ENCODE results near the gene VIPAS39.

Gene VIPAS39

DNA sequence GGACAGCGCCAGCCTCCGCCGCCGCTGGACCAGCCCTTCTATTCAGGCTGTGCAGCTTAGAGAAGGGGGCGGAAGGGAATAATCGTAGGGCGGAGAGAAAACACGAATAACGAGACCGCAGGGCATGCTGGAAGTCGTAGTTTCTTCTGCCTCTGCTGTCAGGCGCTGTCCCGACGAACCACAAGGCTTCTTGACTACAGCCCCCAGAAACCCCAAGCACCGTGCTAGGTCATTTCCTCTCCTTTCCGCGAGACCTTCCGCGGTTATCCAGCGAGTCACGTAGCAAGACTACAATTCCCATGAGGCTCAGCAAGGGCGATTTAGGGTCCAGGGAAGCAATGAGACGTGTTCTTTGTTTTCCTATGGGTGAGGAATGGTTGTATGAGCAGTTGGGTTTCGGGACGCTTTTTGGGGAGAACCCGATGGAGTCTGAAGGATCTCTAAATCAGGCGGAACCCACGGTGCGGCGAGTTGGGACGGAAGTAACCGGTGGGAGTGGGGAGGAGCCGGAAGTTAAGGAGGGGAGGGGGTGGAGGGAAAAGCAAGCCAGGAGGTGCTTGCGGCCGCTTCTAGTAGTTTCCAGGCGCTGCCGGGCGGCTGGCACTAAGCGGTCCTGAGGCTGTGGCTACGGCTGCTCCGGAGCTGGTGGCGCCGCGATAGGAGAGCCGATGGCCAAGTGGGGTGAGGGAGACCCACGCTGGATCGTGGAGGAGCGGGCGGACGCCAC, at the start of gene VIPAS39, which contains the start of gene AHSA1:
Gene VIPAS39 (minus strand): TSS at position 80 of the 727 bp plus-strand sequence. CDS start 3,499 bp downstream, outside the sequence.
Gene AHSA1 (plus strand): TSS at position 572 of the 727 bp plus-strand sequence. CDS start 97 bp downstream, at position 669.
- DNase-seq (ENCODE audit: low read depth) = peak; percentile 89

DNA sequence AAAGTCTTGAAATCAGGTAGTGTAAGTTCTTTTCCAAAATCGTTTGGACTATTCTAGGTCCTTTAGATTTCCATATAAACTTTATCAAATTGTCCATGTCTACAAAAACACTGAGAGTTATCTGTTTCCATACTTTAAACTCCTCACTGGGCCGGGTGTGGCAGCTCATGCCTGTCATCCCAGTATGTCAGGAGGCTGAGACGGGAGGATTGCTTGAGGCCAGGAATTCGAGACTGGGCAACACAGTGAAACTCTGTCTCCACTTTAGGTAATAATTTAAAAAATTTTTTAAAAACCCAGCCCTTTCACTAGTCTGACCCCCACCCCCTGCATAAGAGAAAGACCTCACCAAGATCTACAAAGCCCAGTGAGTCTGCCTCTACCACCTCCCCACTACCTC, 47.6 kb upstream of the VIPAS39 start:
- DNase-seq (ENCODE audit: low read depth) = no peak

DNA sequence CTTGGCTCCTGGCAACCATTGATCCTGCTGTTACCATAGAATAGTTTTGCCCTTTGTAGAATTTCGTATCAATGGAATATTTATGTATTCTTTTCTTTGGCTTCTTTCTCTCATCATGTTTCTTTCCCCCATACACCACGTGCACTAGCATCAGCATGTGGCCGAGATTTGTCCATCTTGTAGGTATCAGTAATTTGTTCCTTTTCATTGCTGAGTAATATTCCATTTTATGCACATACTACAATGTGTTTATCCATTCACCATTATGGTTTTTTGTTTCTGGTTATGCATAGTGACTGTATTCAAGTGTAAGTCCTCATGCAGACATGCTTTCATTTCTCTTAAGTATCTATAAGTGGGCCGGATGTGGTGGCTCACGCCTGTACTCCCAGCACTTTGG, 45.7 kb upstream of the VIPAS39 start:
- no peak for DNase-seq (ENCODE audit: low read depth)

DNA sequence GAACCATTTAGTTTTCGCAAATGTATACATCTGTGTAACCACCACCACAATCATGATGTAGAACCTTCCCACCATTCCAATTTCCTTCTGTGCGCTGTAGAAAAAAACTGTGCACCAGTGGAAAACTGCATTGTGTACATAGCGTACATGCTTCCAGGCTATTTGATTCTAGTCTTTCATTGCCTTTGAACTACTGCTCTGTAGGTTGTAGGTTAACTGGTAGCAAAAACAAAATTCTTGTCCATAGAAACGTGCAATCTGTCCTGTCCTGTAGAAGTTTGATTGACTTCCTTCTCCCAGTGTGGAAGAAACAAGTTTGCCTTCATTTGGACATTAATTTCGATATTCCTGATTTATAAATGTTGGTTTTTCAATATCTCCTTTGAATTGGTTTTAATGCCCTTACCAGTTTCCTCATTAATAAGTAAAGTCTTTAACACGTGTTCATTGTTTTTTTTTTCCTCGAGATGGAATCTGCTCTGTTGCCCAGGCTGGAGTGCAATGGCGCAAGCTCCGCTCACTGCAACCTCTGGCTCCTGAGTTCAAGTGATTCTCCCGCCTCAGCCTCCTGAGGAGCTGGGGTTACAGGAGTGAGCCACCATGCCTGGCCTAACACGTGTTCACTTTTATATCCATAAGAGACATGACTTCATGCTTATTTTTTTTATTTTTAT, 44.8 kb upstream of the VIPAS39 start:
- DNase-seq (ENCODE audit: low read depth) = no peak

DNA sequence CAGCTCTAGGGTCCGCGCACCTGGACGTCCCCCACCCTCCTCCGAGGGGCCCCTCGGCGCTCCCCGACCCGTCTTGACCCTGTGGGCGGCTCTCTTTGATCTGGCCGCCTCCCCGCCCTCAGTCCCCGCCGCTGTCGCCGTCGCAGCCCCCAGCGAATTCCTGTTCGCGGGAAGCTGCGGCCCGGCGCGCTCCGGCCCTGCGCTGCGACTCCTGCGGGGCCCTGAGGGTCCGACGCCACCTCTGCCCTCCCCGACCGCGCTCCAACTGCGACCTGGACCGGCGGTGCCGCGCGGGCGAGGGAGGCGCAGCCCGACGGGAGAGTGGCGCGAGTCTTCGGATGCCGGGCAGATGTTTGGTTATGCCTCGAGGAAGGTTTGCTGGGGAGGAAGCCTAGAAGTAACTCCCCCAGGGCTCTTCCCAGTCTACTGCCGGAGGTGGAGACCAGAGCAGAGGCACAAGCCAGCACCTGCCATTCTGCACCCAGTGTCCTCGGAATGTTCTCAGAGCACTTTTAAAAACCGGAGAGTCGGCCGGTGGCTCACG, 41.7 kb upstream of the VIPAS39 start:
- no peak for DNase-seq (ENCODE audit: low read depth)

DNA sequence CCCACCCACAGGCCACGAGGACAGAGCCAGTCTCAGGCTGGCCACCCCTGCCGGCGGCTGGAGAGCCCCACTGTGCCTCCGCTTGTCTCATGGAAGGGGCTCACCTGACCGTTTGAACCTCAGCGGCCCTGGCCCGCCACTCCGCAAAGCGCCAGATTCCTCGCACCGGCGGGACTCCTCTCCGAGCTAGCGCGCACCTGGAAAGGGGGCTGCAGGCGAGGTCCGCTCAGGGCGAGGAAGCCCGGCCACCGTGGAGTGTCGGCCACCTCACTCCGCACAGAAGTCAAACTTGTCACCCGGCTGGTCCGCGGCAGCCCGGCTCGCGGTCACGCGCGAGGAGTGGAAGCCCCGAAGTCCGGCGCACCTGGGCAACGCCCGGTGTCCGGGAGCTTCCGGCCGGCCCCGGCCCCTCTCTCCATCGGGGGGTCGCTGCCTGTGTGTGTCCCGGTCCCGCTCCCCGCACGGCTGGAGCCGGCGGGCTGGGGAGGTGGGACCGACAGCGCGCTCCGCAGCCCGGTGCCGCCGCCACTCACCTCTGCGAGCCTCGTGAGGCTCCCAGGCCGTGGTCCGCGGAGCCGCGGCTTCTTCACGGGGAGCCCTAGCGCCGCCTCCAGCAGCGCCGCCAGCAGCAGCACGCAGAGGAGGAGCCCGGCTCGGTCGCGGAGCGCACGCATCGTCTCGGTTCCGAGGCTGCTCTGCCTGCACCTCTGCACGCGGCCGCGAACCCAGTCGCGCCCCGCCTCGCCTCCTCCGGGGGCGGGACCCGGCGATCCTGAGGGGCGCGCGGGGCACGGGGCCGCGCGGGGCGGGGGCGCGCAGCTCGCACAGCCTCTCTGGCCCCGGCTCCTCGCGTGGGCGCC, 40.9 kb upstream of the VIPAS39 start, which contains the start of gene ISM2:
Gene ISM2 (minus strand): TSS at position 697 of the 860 bp plus-strand sequence. CDS start 23 bp downstream, at position 674.
- peak; percentile 18 for DNase-seq (ENCODE audit: low read depth)

DNA sequence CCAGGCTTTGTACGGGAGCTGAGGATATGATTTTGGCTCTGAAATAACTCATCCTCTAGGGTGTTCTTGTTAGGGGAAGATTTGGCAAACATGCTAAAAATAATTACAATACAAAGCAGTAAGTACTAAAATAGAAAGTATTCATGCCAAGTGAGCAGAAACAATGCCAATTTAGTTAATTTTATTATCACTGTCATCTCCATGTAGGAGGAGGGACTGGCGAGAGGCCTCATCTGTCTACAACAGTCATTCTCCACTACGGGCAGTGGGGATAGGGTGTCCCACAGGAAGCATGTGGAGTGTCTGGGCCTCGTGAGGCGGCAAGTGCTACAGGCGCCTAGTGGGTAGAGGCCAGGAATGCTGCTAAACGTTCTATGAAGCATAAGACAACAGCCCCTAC, 37.9 kb upstream of the VIPAS39 start:
- DNase-seq (ENCODE audit: low read depth) = no peak

DNA sequence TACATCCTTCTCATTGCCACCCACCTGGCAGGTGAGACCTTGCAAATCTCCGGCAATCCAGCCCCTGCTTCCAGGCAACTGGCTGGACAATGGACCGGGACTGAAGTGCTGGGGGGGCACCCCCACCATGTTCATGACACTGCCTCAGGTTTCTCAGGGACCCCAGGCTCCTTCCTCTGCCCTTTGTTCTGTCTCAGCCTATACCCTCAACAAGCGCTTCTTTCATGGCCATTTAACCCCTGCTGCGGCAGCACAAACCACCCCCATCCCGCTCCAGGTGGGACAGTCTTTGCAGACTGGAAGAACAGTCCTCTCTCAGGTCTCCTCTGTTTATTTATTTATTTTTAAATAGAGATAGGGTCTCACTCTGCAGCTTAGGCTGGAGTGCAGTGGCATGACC, 33.7 kb upstream of the VIPAS39 start:
- DNase-seq (ENCODE audit: low read depth) = no peak

DNA sequence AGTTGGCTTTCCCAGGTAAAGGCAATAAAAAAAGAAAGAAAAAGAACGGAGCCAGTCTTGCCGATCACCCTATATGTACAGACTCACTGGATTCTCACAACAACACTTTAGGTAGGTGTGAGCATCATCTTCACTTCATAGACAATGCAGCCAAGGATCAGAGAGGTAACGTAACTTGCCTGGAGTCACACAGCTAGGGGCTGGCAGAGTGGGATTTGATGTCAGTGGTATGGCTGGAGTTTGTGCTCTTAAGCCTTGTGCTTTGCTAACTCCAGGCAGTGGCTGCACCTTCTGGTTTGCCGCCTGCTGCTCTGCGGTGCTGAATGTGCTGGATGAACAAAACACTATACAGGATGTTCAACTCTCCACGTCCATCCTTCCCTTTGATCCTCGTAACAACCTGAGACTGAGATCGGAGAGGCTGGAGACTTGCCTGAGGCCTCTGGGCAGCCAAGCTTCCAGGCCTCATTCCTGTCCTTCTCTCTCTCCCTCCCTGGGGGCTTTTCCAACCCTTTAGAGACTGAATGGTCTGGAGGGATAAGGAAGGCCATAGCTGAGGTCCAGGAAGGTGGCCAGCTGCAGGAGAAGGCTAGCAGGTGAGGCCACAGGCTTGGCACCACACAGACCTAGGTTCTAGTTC, 33.1 kb upstream of the VIPAS39 start:
- DNase-seq (ENCODE audit: low read depth) = no peak

DNA sequence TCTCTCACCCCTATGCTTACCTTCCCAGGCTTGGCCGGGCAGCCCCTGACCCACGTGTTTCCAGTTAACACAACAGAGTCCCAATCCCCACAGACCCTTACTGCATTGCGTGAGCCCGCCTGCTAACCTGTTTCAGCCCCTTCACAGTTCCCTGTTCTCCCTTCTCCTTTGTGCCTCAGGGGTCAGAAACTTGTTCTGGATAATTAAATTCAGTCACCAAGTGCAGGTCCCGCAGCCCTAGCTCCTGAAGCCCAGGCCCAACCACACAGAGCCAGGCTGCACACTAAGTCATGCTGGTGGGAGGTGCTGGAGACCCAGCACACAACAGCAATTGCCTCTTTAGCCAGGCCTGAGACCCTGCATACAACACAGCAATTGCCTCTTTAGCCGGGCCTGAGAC, 31.6 kb upstream of the VIPAS39 start:
- DNase-seq (ENCODE audit: low read depth) = no peak

DNA sequence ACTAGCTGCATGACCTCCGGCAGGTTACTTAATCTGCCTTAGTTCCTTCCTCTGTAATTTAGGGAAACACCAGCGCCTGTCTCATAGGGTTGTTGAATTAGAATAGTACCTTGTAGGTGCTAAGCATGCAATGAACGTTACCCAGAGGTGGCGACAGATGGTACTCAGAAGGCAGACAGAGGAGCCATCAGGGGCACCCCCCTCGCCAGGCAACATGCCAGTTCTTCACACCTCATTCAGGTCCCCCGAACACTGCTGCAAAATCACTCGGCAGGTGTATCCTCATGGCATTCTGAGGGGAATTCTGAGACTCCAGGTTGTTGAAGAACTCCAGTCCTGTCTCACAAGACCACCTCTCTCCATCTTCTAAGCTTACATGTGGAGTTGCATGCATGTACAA, 31.2 kb upstream of the VIPAS39 start:
- DNase-seq (ENCODE audit: low read depth) = no peak

DNA sequence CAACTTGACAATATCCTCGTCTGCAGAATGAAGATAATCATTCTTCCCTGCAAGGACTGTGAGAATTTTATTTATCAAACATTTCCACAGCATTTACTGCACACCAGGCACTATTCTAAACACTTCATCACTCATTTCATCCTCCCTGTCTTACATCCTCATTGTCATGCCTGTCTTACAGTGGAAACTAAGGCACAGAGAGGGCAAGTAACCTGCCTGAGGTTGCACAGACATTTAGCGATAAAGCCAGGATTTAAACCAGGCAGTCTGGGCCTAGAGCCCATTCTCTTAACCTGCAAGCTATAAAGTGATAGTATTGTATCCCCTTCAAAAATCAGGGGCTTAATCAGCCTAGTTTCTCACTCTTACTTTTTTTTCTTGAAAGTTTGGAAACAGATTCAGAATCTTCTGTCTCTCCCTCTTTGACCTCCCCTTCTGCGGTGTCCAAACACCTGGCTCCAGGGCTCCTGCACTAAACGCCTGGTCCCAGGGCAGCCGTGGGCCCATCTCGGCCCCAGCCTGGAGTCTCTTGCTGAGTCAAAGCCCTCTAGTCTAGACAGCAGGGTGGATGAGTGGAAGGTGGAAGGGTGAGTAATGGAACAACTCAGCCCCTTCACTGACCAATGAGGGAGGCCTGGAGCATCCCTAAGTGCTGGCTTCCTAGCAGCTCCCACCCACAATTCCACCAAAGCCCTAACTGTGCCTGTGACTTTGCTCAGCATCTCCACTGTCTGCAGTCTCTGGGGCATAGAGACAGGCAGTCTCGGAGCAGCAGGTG, 28.7 kb upstream of the VIPAS39 start:
- no peak for DNase-seq (ENCODE audit: low read depth)

DNA sequence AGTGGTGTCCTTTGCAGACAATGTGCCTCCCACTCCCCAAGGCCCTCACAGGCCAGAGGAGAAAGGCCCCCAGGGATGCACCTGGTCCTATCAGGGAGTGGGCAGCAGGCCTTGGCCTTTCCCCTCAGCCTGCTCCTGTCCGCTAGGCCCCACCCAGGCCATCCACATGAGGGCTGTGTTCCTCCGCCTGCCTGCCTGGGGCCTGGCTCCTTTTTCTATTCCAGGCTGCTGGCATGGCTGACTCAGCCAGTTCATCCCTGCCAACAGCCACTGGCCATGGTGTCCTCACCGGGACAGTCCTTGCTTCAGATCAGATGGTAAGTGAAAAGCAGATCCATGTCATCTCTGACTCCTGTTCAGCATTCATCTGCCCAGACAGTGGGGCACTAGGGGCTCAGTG, 27.9 kb upstream of the VIPAS39 start:
- no peak for DNase-seq (ENCODE audit: low read depth)

DNA sequence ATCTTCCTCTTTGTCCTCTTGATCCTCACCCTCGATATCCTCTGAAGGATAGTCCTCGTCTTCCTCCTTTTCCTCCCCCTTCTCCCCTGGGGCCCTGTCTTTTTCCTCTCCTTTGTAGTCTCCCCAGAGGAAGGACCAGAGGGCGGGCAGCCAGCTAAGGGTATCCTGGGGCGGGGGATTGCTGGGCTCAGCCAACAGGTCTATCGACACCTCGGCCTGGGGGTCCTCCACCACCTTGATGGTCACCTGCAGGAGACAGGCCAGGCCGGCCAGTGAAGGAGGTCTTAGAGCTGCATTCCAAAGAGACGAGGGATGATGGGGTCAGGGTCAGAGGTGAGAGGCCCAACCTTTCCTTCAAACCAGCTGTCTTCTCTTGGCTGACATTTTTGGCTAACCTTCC, 25.0 kb upstream of the VIPAS39 start:
- DNase-seq (ENCODE audit: low read depth) = no peak

DNA sequence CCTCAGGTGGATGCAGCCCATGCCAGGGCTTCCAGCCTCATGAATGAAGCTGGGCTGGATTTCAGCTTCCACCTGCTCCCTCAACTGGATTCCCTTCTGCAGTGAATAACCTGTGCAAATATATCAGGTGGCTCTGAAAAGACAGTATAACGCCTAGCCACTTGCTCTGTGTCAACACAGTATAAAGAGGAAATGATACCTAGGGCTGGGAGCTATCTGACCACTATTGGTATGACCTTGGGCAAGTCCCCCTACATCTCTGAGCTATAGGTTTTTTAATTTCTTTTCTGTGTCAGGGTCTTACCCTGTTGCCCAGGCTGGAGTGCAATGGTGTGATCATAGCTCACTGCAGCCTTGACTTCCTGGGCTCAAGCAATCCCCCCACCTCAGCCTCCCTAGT, 21.4 kb upstream of the VIPAS39 start:
- no peak for DNase-seq (ENCODE audit: low read depth)

DNA sequence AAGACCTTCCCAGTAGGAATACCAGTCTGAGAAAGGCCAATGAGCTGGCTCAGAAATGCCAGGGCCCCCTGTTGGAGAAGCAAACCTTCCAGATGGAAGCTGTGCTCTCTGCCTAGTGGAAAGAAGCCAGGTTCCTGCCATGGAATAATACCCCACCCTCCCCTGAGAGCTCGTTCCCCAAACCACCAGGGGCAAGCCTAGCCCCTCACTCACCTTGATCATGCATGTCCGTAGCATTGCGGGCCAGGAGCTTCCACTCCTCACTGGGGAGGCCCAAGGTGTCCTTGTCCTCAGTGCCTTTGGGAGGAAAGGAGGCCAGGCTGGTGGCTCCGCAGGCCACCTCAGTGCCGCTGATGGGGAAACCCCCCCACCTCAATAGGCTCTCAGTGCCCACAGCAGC, 20.6 kb upstream of the VIPAS39 start:
- DNase-seq (ENCODE audit: low read depth) = no peak

DNA sequence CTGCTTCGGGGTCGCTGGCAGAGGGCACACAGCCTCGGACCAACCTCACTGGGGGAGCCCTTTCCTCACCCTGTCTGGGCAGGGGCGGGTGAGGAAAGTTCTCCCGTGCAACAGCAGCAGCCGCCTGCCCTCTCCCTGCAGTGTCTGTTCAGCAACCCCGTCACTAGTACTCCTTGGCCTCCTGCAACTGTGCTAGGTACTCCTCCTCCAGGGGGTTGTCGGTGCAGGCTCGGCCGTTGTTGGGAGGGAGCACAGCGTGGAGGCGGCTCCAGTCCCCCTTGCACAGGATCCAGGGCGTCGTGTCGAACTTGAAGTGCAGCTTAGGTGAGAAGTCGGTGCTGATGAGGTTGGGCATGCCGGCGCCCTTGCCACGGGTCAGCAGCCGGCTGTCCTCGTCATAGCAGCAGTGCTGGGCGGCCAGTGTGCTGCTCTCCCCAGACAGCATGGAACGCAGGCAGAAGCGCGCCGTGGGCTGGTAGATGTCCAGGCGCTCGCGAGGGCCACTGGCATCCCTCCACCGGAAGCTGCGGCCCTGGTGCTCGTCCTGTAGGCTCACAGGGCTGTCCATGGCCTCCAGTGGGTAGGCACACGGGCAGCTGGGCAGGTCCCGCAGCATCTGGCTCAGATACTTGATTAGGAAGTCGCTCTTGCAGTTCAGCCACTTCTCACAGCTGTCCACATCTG, 18.2 kb upstream of the VIPAS39 start:
- DNase-seq (ENCODE audit: low read depth) = no peak

DNA sequence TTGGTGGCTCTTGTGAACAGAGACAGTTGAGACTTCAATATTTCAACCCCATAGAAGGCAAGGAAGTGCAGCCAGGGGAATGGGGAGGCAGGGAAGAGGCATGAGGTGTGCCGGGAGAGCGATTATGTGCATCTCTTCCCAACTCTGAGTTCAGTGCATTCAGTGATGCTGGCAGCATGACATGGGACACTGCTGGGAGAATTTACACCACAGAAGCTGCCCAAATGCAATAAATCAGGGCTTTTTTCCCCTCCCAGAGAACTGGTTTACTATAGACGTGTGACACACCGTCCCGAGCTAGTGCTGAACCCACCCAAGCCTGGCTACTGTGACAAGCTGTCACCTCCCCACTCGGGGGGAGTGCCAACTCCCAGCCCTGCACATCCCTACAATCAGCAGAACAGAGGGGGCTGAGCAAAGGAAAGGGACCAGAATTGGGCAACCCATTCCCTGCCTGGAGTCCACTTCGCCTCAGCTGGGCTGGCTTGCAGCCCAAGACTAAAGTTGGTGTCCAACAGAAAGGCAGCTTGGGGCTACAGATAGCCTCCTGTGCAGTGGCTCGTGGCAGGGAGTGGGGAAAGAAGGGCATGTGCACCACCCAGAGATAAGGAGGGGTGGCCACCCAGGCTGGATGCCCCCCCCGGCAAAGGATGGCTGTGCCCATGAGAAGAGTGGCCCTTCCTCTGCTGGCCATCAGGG, 17.2 kb upstream of the VIPAS39 start:
- no peak for DNase-seq (ENCODE audit: low read depth)

DNA sequence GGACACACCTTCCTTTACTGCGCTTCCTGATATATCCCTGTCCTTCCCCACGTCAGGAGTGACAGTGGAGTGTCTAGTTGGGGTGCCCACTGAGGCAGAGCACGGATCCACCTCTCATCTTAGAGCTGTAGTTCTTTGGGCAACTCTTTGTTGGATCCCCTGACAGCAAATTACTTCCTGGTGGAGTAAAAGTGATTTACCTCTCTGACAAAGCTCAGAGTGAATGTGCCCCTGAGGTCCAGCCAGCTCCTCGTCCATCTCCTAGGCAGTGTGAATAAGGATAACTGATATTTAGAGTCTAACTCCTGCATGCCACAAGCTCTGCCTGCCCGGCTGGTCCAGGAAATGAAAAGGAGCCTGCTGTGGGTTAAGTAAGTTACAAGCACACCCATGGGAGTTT, 16.5 kb upstream of the VIPAS39 start:
- DNase-seq (ENCODE audit: low read depth) = no peak
